GM15510 (cell line): ENCODE results near the gene OR1D5.
A peak's percentile ranks its signal among the peaks of the same experiment; 100 is the strongest.
"Not testable (repeated sequence)": the region's sequence is repeated elsewhere in the genome, so short reads cannot be mapped to it uniquely, and the experiment has no call there.

Source experiments
- POLR2A ChIP-seq: IDR thresholded peaks from 3 replicates; pipeline ENCODE4 v1.6.1; 2011; ENCODE audit warnings: borderline replicate concordance; ENCODE audit not compliant: insufficient read length; ENCODE audit errors: extremely low read depth

Gene OR1D5

GRCh38 chr17:3063507-3063906 is at the start of gene OR1D5:
TSS of gene OR1D5 (minus strand) at chr17:3063607. CDS start at chr17:3063607, 0 bp downstream.
- not testable (repeated sequence) for TF ChIP-seq POLR2A

GRCh38 chr17:3104322-3104721 is 40.9 kb upstream of the OR1D5 start, which contains the start of gene OR1D2:
TSS of gene OR1D2 (minus strand) at chr17:3104422. CDS start at chr17:3092996, 11,426 bp downstream.
- TF ChIP-seq POLR2A, result no peak

GRCh38 chr17:3049705-3050295 is 13.6 kb downstream of the OR1D5 start:
- TF ChIP-seq POLR2A, result no peak

GRCh38 chr17:3048727-3049471 is 14.5 kb downstream of the OR1D5 start:
- peak; percentile 52 for TF ChIP-seq POLR2A

- no peak for TF ChIP-seq POLR2A
Measured at GRCh38 chr17:3046753-3047152, 16.7 kb downstream of the OR1D5 start.

GRCh38 chr17:3043737-3044365 is 19.6 kb downstream of the OR1D5 start:
- TF ChIP-seq POLR2A, result no peak

GRCh38 chr17:3040882-3041281 is 22.5 kb downstream of the OR1D5 start:
- TF ChIP-seq POLR2A, result no peak

GRCh38 chr17:3039736-3040135 is 23.7 kb downstream of the OR1D5 start:
- no peak for TF ChIP-seq POLR2A

- no peak for TF ChIP-seq POLR2A
Measured at GRCh38 chr17:3038941-3039340, 24.5 kb downstream of the OR1D5 start.

- TF ChIP-seq POLR2A, result no peak
Measured at GRCh38 chr17:3037259-3037658, 26.1 kb downstream of the OR1D5 start.

- no peak for TF ChIP-seq POLR2A
Measured at GRCh38 chr17:3036800-3037199, 26.6 kb downstream of the OR1D5 start.

- no peak for TF ChIP-seq POLR2A
Measured at GRCh38 chr17:3035968-3036280, 27.5 kb downstream of the OR1D5 start.

GRCh38 chr17:3035256-3035967 is 28.0 kb downstream of the OR1D5 start:
- TF ChIP-seq POLR2A, result no peak

- no peak for TF ChIP-seq POLR2A
Measured at GRCh38 chr17:3034578-3034920, 28.9 kb downstream of the OR1D5 start.
